A549 (cell line): Measurements from ENCODE around the gene ANAPC5. TPM values are rescaled to one million over a fixed set of nuclear protein-coding genes. Genes with fewer than 3 reads are reported as not detected.

Source experiments
- ATAC-seq, 2 experiments: fragments of 200-7000 bp in 1 of 2; fragments of >200 bp in 1 of 2; cut with Nextera tagmentation in 1 of 2; cut with Tn5 transposase in 1 of 2; 3 replicates each; pipeline versions ENCODE4 v1.8.0 to v1.9.1; 2018 to 2020; ENCODE audit warnings: mild to moderate bottlenecking in 1 of 2, moderate library complexity in 1 of 2
- CTCF ChIA-PET: fragments of 300-600 bp; sonication (Branson Sonifier 250); formaldehyde crosslinking; extraction: SDS; loops from one replicate; lab custom pipeline; 2021; ENCODE audit warnings: antibody characterized with exemption, inconsistent platforms; lab: Yijun Ruan, JAX
- POLR2A ChIA-PET: fragments of 350-600 bp; formaldehyde crosslinking; extraction: SDS; loops from one replicate; lab custom pipeline; 2021; ENCODE audit warnings: antibody characterized with exemption, inconsistent platforms; lab: Yijun Ruan, JAX
- DNase-seq, 2 experiments: peaks; one replicate each; pipeline versions ENCODE4 v3.0.0 to v3.0.0-alpha.2; 2011 to 2016; ENCODE audit warnings: low read depth in 1 of 2, low spot score in 1 of 2
- FAIRE-seq: peaks from 2 replicates; lab custom pipeline; 2011; peaks lifted over from hg19 to GRCh38; lab: Jason Lieb, UNC
- H3K27ac ChIP-seq, 2 experiments: fragments of >200 bp; sonication (Bioruptor Twin); formaldehyde crosslinking; 3 replicates each; pipeline ENCODE4 v1.5.1; 2016 to 2017
- H3K4me1 ChIP-seq: fragments of >200 bp; sonication (Bioruptor Twin); formaldehyde crosslinking; 3 replicates; pipeline ENCODE4 v1.6.1; 2016
- H3K4me2 ChIP-seq: fragments of >200 bp; sonication (Bioruptor Twin); formaldehyde crosslinking; 3 replicates; pipeline ENCODE4 v1.6.1; 2016
- H3K4me3 ChIP-seq: fragments of >200 bp; sonication (Bioruptor Twin); formaldehyde crosslinking; 3 replicates; pipeline ENCODE4 v1.5.1; 2016
- H3K9me3 ChIP-seq: fragments of >200 bp; sonication (Bioruptor Twin); formaldehyde crosslinking; 3 replicates; pipeline ENCODE4 v1.6.1; 2016
- CBX2 ChIP-seq: fragments of 200-600 bp; sonication (generic); IDR thresholded peaks from 2 replicates; pipeline ENCODE4 v1.6.1; 2016; ENCODE audit warnings: low read depth, mild to moderate bottlenecking, borderline replicate concordance
- CEBPB ChIP-seq, 2 experiments: fragments of >200 bp in 1 of 2; sonication (Bioruptor Twin) in 1 of 2; formaldehyde crosslinking in 1 of 2; IDR thresholded peaks; 2 replicates each; pipeline ENCODE4 v1.6.1; 2012 to 2016
- CHD2 ChIP-seq: fragments of 150-350 bp; IDR thresholded peaks from 2 replicates; pipeline ENCODE4 v1.6.1; 2014; ENCODE audit warnings: low read length; ENCODE audit not compliant: partially characterized antibody
- FOSB ChIP-seq: fragments of 250-450 bp; sonication (Bioruptor Pico); IDR thresholded peaks from 2 replicates; pipeline ENCODE4 v1.5.0; 2020; ENCODE audit warnings: mild to moderate bottlenecking, moderate library complexity
- FOXS1 ChIP-seq: fragments of 250-450 bp; sonication (Bioruptor Pico); IDR thresholded peaks from 2 replicates; pipeline ENCODE4 v1.5.0; 2020; ENCODE audit warnings: mild to moderate bottlenecking, moderate library complexity
- HDAC2 ChIP-seq: fragments of 200-600 bp; sonication (generic); IDR thresholded peaks from 2 replicates; pipeline ENCODE4 v1.6.1; 2016
- HOXA7 ChIP-seq: fragments of 250-450 bp; sonication (Bioruptor Pico); IDR thresholded peaks from 2 replicates; pipeline ENCODE4 v1.5.0; 2020; ENCODE audit warnings: mild to moderate bottlenecking, moderate library complexity
- HOXB13 ChIP-seq: fragments of 250-450 bp; sonication (Bioruptor Pico); IDR thresholded peaks from 2 replicates; pipeline ENCODE4 v1.5.0; 2020; ENCODE audit warnings: low read depth, mild to moderate bottlenecking, moderate library complexity
- HOXB5 ChIP-seq: fragments of 250-450 bp; sonication (Bioruptor Pico); IDR thresholded peaks from 2 replicates; pipeline ENCODE4 v1.5.0; 2020; ENCODE audit warnings: mild to moderate bottlenecking, moderate library complexity
- KDM1A ChIP-seq: fragments of 200-600 bp; sonication (generic); IDR thresholded peaks from 2 replicates; pipeline ENCODE4 v1.6.1; 2016; ENCODE audit warnings: low read depth, mild to moderate bottlenecking
- KDM5A ChIP-seq: fragments of 200-600 bp; sonication (generic); IDR thresholded peaks from 2 replicates; pipeline ENCODE4 v1.6.1; 2016; ENCODE audit warnings: antibody characterized with exemption, mild to moderate bottlenecking
- MAFK ChIP-seq: fragments of 450-650 bp; IDR thresholded peaks from 2 replicates; pipeline ENCODE4 v1.6.1; 2014; ENCODE audit not compliant: partially characterized antibody
- MAZ ChIP-seq: fragments of 150-350 bp; IDR thresholded peaks from 2 replicates; pipeline ENCODE4 v1.6.1; 2014; ENCODE audit warnings: antibody characterized with exemption, low read depth, low read length, borderline replicate concordance
- NPAS2 ChIP-seq: fragments of 250-450 bp; sonication (Bioruptor Pico); IDR thresholded peaks from 2 replicates; pipeline ENCODE4 v1.8.0; 2022; ENCODE audit warnings: mild to moderate bottlenecking, moderate library complexity, borderline replicate concordance
- NR3C1 ChIP-seq: fragments of >200 bp; sonication (Bioruptor Twin); formaldehyde crosslinking; IDR thresholded peaks from 3 replicates; pipeline ENCODE4 v1.6.1; 2017
- RARB ChIP-seq: fragments of 250-450 bp; sonication (Bioruptor Pico); IDR thresholded peaks from 2 replicates; pipeline ENCODE4 v1.8.0; 2021; ENCODE audit warnings: mild to moderate bottlenecking, moderate library complexity
- RCOR1 ChIP-seq: fragments of 150-350 bp; IDR thresholded peaks from 2 replicates; pipeline ENCODE4 v1.6.1; 2014; ENCODE audit warnings: antibody characterized with exemption, low read length, low read depth
- RNF2 ChIP-seq: fragments of 200-600 bp; sonication (generic); IDR thresholded peaks from 2 replicates; pipeline ENCODE4 v1.6.1; 2016; ENCODE audit warnings: low read depth, mild to moderate bottlenecking, antibody characterized with exemption, moderate library complexity, borderline replicate concordance
- SREBF2 ChIP-seq: fragments of 450-650 bp; IDR thresholded peaks from 2 replicates; pipeline ENCODE4 v1.6.1; 2014; ENCODE audit warnings: mild to moderate bottlenecking, moderate library complexity
- ZC3H11A ChIP-seq: fragments of 450-650 bp; IDR thresholded peaks from 2 replicates; pipeline ENCODE4 v1.6.1; 2014; ENCODE audit warnings: antibody characterized with exemption, mild to moderate bottlenecking
- WGBS: methylation state at CpG from one replicate; pipeline ENCODE4 v1.1.6; 2017; ENCODE audit errors: missing lambda C conversion rate; 5-methylcytosine and 5-hydroxymethylcytosine counted together
- polyA plus RNA-seq, 4 experiments: library from polyadenylated mRNA; depleted of rRNA in 3 of 4; stranded (reverse); fragments of >200 nt; fragmentation: RNase III in 1 of 4; extraction: RNeasy Plus Mini Kit Qiagen cat#74134 plus additional on column Dnase treatment in 1 of 4; gene quantifications; 2 replicates in 3 of 4; 3 replicates in 1 of 4; pipeline ENCODE4 v1.2.3, GENCODE V29; 2011 to 2017
- TF ChIP-seq, protein P1 (sequence below): fragments of 150-350 bp; IDR thresholded peaks from 2 replicates; pipeline ENCODE4 v1.6.1; 2014; ENCODE audit warnings: low read depth, mild to moderate bottlenecking, low read length
- TF ChIP-seq, protein P2 (sequence below): fragments of >200 bp; sonication (Bioruptor Twin); formaldehyde crosslinking; IDR thresholded peaks from 2 replicates; pipeline ENCODE4 v1.6.1; 2016
- TF ChIP-seq, protein P3 (sequence below): fragments of 200-600 bp; sonication (generic); IDR thresholded peaks from 2 replicates; pipeline ENCODE4 v1.6.1; 2016; ENCODE audit warnings: antibody characterized with exemption, mild to moderate bottlenecking, moderate library complexity

Gene ANAPC5
- polyA plus RNA-seq, 2 of the 4 experiments (the other 2 are of a cell fraction), result 91.6 to 225 TPM

DNA sequence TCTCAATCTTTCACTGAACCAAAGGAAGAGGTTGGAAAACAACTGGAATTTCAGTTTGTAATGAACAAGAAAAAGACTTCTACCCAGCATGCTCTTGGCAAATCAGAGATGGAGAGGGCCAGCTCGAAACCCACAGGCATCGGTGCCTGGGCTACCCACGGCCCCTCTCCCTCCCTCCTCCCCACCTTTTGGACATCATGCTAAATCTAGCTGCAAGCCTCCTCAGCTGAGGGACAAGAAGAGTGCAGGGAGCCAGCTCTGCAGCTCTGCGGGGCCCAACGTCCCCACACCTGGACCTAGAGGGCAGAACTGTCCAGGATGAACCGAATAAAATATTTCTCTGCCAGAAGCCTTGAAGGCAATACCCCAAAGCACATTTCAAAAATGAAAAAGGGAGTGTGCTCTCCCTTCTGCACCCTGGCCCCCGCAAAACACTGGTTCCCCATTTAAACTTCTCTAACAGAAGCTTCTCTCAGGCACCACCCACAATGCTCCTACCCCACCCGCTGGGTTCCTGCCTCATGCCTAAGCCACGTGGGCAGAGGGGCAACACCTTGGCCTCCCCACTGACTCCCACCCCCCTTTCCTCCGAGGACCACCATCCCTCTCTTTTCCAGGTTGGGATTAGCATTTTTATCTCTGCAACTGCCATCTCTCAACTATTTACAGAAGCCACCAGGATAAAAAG is 63.9 kb downstream of the ANAPC5 start:
- no peak for TF ChIP-seq KDM5A
- no peak for TF ChIP-seq RNF2
- TF ChIP-seq, protein P1, sequence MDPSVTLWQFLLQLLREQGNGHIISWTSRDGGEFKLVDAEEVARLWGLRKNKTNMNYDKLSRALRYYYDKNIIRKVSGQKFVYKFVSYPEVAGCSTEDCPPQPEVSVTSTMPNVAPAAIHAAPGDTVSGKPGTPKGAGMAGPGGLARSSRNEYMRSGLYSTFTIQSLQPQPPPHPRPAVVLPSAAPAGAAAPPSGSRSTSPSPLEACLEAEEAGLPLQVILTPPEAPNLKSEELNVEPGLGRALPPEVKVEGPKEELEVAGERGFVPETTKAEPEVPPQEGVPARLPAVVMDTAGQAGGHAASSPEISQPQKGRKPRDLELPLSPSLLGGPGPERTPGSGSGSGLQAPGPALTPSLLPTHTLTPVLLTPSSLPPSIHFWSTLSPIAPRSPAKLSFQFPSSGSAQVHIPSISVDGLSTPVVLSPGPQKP, result no peak
- TF ChIP-seq, protein P2, sequence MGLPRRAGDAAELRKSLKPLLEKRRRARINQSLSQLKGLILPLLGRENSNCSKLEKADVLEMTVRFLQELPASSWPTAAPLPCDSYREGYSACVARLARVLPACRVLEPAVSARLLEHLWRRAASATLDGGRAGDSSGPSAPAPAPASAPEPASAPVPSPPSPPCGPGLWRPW, result no peak
- TF ChIP-seq HDAC2, result no peak
- no peak for TF ChIP-seq FOXS1 (CRISPR knock-in tag)
- no peak for TF ChIP-seq NR3C1
- TF ChIP-seq NPAS2, result no peak
- TF ChIP-seq ZC3H11A, result no peak
- TF ChIP-seq FOSB (CRISPR knock-in tag), result no peak
- no peak for TF ChIP-seq RCOR1
- no peak for TF ChIP-seq MAFK
- TF ChIP-seq SREBF2, result no peak
- no peak for TF ChIP-seq MAZ
- TF ChIP-seq CBX2, result no peak
- no peak for TF ChIP-seq HOXB13 (CRISPR knock-in tag)
- TF ChIP-seq RARB (CRISPR knock-in tag), result no peak
- TF ChIP-seq, protein P3, sequence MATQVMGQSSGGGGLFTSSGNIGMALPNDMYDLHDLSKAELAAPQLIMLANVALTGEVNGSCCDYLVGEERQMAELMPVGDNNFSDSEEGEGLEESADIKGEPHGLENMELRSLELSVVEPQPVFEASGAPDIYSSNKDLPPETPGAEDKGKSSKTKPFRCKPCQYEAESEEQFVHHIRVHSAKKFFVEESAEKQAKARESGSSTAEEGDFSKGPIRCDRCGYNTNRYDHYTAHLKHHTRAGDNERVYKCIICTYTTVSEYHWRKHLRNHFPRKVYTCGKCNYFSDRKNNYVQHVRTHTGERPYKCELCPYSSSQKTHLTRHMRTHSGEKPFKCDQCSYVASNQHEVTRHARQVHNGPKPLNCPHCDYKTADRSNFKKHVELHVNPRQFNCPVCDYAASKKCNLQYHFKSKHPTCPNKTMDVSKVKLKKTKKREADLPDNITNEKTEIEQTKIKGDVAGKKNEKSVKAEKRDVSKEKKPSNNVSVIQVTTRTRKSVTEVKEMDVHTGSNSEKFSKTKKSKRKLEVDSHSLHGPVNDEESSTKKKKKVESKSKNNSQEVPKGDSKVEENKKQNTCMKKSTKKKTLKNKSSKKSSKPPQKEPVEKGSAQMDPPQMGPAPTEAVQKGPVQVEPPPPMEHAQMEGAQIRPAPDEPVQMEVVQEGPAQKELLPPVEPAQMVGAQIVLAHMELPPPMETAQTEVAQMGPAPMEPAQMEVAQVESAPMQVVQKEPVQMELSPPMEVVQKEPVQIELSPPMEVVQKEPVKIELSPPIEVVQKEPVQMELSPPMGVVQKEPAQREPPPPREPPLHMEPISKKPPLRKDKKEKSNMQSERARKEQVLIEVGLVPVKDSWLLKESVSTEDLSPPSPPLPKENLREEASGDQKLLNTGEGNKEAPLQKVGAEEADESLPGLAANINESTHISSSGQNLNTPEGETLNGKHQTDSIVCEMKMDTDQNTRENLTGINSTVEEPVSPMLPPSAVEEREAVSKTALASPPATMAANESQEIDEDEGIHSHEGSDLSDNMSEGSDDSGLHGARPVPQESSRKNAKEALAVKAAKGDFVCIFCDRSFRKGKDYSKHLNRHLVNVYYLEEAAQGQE, result no peak
- no peak for FAIRE-seq
- H3K4me3 ChIP-seq, result no peak overlapping the region
- no peak overlapping the region for H3K4me2 ChIP-seq
- CTCF ChIA-PET, result interaction anchor here (0.9 to 1.7 kb wide), 5 partner anchors 9 to 47 kb away, joined by 3 to 7 read pairs (median 3); no protein-coding TSS in a partner anchor
- H3K4me1 ChIP-seq, result no peaks in the 10 kb centered on the region
- no peak for ATAC-seq
- H3K9me3 ChIP-seq, result no peaks in the 10 kb centered on the region
- H3K27ac ChIP-seq, result no peak overlapping the region
- no peak for DNase-seq
- POLR2A ChIA-PET, result no interaction called here
- 70% methylated on average over 10 of the region's 10 CpGs for WGBS

DNA sequence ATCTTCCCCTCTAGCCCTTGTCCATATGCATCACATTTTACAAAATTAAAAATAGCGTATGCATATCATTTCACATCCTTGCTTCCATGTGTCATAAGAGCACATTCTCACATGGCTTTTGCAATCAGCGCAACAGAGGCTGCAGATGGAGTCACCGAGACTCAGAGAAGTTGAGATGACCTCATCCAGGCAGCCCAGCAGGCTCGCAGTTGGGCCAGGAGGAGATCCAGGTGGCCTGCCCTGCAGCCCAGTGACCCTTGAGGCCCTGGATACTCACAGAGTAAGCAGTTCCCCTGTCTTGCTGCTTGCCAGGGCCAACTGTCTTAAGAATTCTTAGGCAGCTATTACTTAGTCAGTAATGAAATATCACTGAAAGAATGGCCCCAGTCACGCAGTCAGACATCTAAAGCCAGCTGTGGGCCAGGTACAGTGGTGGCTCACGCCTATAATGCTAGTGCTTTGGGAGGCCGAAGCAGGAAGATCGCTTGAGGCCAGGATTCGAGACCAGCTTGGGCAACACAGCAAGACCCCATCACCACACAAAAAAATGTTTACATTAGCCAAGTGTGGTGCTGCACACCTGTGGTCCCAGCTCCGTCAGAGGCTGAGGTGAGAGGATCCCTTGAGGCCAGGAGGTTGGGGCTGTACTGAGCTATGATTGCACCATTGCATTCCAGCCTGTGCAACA is 64.8 kb downstream of the ANAPC5 start:
- FAIRE-seq, result no peak
- CTCF ChIA-PET, result interaction anchor here (0.7 to 1.7 kb wide), 7 partner anchors 10 to 47 kb away, joined by 3 to 7 read pairs (median 3); no protein-coding TSS in a partner anchor

More for the DNA sequence above, 64.8 kb downstream of the ANAPC5 start:
- H3K4me1 ChIP-seq, result no peaks in the 10 kb centered on the region
- H3K9me3 ChIP-seq, result no peaks in the 10 kb centered on the region
- H3K4me2 ChIP-seq, result no peak overlapping the region
- 93% methylated on average over 10 of the region's 10 CpGs for WGBS
- no peak overlapping the region for H3K27ac ChIP-seq
- no peak for DNase-seq
- POLR2A ChIA-PET, result no interaction called here
- no peak overlapping the region for H3K4me3 ChIP-seq
- TF ChIP-seq CHD2 (no peak), HOXA7 (no peak), HOXB5 (CRISPR knock-in tag) (no peak), CEBPB (IDR thresholded peaks at IDR 0.05) (no peak), KDM1A (no peak)
- ATAC-seq, result no peak; a peak in 1 of 6 replicates
